Measurements from ENCODE around the gene TLE3. TPM values are rescaled to one million over a fixed set of nuclear protein-coding genes. Genes with fewer than 3 reads are reported as not detected.

Gene TLE3
- total RNA-seq, 2 experiments from 2014 or later: 59.2 TPM

GRCh38 chr15:70030851-70031250 lies 66.9 kb downstream of the TLE3 start:
- H3K36me3 Mint-ChIP-seq (ENCODE audit: low read depth): no peaks in the 10 kb centered on the region

GRCh38 chr15:70029297-70029701 lies 68.4 kb downstream of the TLE3 start:
- POLR2A ChIA-PET: no interaction called here
- Mint-ChIP-seq H3K36me3 (ENCODE audit: low read depth) (no peaks in the 10 kb centered on the region), H3K9me3 (no peaks in the 10 kb centered on the region), H3K27me3 (peaks cover 21% of the 10 kb centered on the region), H3K27ac (no peak overlapping the region), H3K4me1 (peaks cover 2% of the 10 kb centered on the region), H3K4me3 (no peak overlapping the region)
- CTCF ChIA-PET: no interaction called here
- no peak for DNase-seq

More at GRCh38 chr15:70030851-70031250, 66.9 kb downstream of the TLE3 start:
- Mint-ChIP-seq H3K27ac (no peak overlapping the region), H3K27me3 (peaks cover 12% of the 10 kb centered on the region), H3K4me1 (no peaks in the 10 kb centered on the region), H3K9me3 (no peaks in the 10 kb centered on the region), H3K4me3 (no peak overlapping the region)
- POLR2A ChIA-PET: no interaction called here
- DNase-seq: no peak
- CTCF ChIA-PET: no interaction called here

- POLR2A ChIA-PET: no interaction called here
- DNase-seq: no peak
- no peaks in the 10 kb centered on the region for H3K9me3 Mint-ChIP-seq
- peaks cover 21% of the 10 kb centered on the region for H3K27me3 Mint-ChIP-seq
- H3K4me1 Mint-ChIP-seq: peaks cover 18% of the 10 kb centered on the region
- no peak overlapping the region for H3K4me3 Mint-ChIP-seq
- H3K27ac Mint-ChIP-seq: no peak overlapping the region
- CTCF ChIA-PET: no interaction called here
- H3K36me3 Mint-ChIP-seq (ENCODE audit: low read depth): no peaks in the 10 kb centered on the region
Measured at GRCh38 chr15:70027518-70027917, 70.2 kb downstream of the TLE3 start.

- POLR2A ChIA-PET: no interaction called here
- H3K4me3 Mint-ChIP-seq: no peak overlapping the region
- no peak for DNase-seq
- CTCF ChIA-PET: no interaction called here
- no peak overlapping the region for H3K27ac Mint-ChIP-seq
- H3K9me3 Mint-ChIP-seq: no peaks in the 10 kb centered on the region
- H3K36me3 Mint-ChIP-seq (ENCODE audit: low read depth): no peaks in the 10 kb centered on the region
- H3K4me1 Mint-ChIP-seq: peaks cover 23% of the 10 kb centered on the region
- peaks cover 26% of the 10 kb centered on the region for H3K27me3 Mint-ChIP-seq
Measured at GRCh38 chr15:70026991-70027390, 70.7 kb downstream of the TLE3 start.

GRCh38 chr15:70025413-70026296 lies 72.1 kb downstream of the TLE3 start:
- Mint-ChIP-seq H3K9me3 (no peaks in the 10 kb centered on the region), H3K36me3 (ENCODE audit: low read depth) (no peaks in the 10 kb centered on the region), H3K4me1 (peaks cover 23% of the 10 kb centered on the region), H3K27me3 (peaks cover 30% of the 10 kb centered on the region), H3K27ac (no peak overlapping the region), H3K4me3 (no peak overlapping the region)
- CTCF ChIA-PET: no interaction called here
- no peak for DNase-seq
- POLR2A ChIA-PET: interaction anchor here (0.8 kb wide), 1 partner anchor 72 kb away, joined by 3 read pairs; the partner anchor contains the start of gene TLE3

- Mint-ChIP-seq H3K4me3 (no peak overlapping the region), H3K9me3 (no peaks in the 10 kb centered on the region), H3K36me3 (ENCODE audit: low read depth) (no peaks in the 10 kb centered on the region), H3K27me3 (peaks cover 30% of the 10 kb centered on the region), H3K27ac (no peak overlapping the region), H3K4me1 (peaks cover 23% of the 10 kb centered on the region)
- CTCF ChIA-PET: interaction anchor here (0.7 to 2.4 kb wide), 4 partner anchors 16 to 562 kb away, joined by 3 to 13 read pairs (median 5); partner anchors contain the start of gene TLE3
- POLR2A ChIA-PET: interaction anchor here (1.4 to 2.6 kb wide), 3 partner anchors 66 to 511 kb away, joined by 4 to 37 read pairs (median 10); partner anchors contain the start of gene TLE3
- no peak for DNase-seq
Measured at GRCh38 chr15:70024521-70024920, 73.2 kb downstream of the TLE3 start.

- DNase-seq: no peak
- H3K4me1 Mint-ChIP-seq: peaks cover 23% of the 10 kb centered on the region
- H3K4me3 Mint-ChIP-seq: no peak overlapping the region
- H3K27me3 Mint-ChIP-seq: peaks cover 31% of the 10 kb centered on the region
- H3K9me3 Mint-ChIP-seq: no peaks in the 10 kb centered on the region
- peak overlapping the region; percentile 77 for H3K27ac Mint-ChIP-seq
- no peaks in the 10 kb centered on the region for H3K36me3 Mint-ChIP-seq (ENCODE audit: low read depth)
- CTCF ChIA-PET: interaction anchor here (0.7 to 2.4 kb wide), 5 partner anchors 17 to 561 kb away, joined by 3 to 13 read pairs (median 5); partner anchors contain the start of gene TLE3
- POLR2A ChIA-PET: interaction anchor here (0.7 to 2.6 kb wide), 10 partner anchors 8 to 512 kb away, joined by 3 to 37 read pairs (median 4); partner anchors contain the start of gene TLE3
Measured at GRCh38 chr15:70023769-70024491, 73.8 kb downstream of the TLE3 start.

- DNase-seq: peak; percentile 73
- Mint-ChIP-seq H3K36me3 (ENCODE audit: low read depth) (no peaks in the 10 kb centered on the region), H3K9me3 (no peaks in the 10 kb centered on the region), H3K4me3 (peak overlapping the region; percentile 43), H3K27ac (peak overlapping the region; percentile 77), H3K4me1 (peaks cover 23% of the 10 kb centered on the region), H3K27me3 (peaks cover 29% of the 10 kb centered on the region)
- ChIA-PET POLR2A (interaction anchor here (0.6 to 2.6 kb wide), 11 partner anchors 9 to 512 kb away, joined by 3 to 37 read pairs (median 4); partner anchors contain the start of gene TLE3), CTCF (interaction anchor here (1.2 to 2.4 kb wide), 4 partner anchors 17 to 560 kb away, joined by 4 to 13 read pairs (median 6); partner anchors contain the start of gene TLE3)
Measured at GRCh38 chr15:70023064-70023768, 74.5 kb downstream of the TLE3 start.

- H3K27ac Mint-ChIP-seq: no peak overlapping the region
- H3K9me3 Mint-ChIP-seq: no peaks in the 10 kb centered on the region
- peaks cover 23% of the 10 kb centered on the region for H3K4me1 Mint-ChIP-seq
- H3K4me3 Mint-ChIP-seq: no peak overlapping the region
- no peak for DNase-seq
- no peaks in the 10 kb centered on the region for H3K36me3 Mint-ChIP-seq (ENCODE audit: low read depth)
- peaks cover 31% of the 10 kb centered on the region for H3K27me3 Mint-ChIP-seq
- ChIA-PET CTCF (no interaction called here), POLR2A (no interaction called here)
Measured at GRCh38 chr15:70020229-70020628, 77.5 kb downstream of the TLE3 start.

GRCh38 chr15:70018646-70019600 lies 78.8 kb downstream of the TLE3 start:
- no peaks in the 10 kb centered on the region for H3K36me3 Mint-ChIP-seq (ENCODE audit: low read depth)
- H3K27ac Mint-ChIP-seq: no peak overlapping the region
- no peak overlapping the region for H3K4me3 Mint-ChIP-seq
- ChIA-PET POLR2A (interaction anchor here (0.7 kb wide), 1 partner anchor 108 kb away, joined by 3 read pairs; no protein-coding TSS in a partner anchor), CTCF (no interaction called here)
- H3K27me3 Mint-ChIP-seq: peaks cover 26% of the 10 kb centered on the region
- DNase-seq: no peak
- H3K9me3 Mint-ChIP-seq: no peaks in the 10 kb centered on the region
- peaks cover 19% of the 10 kb centered on the region for H3K4me1 Mint-ChIP-seq

GRCh38 chr15:70017801-70018200 lies 79.9 kb downstream of the TLE3 start:
- DNase-seq: no peak
- H3K4me3 Mint-ChIP-seq: no peak overlapping the region
- no peaks in the 10 kb centered on the region for H3K36me3 Mint-ChIP-seq (ENCODE audit: low read depth)
- peaks cover 30% of the 10 kb centered on the region for H3K27me3 Mint-ChIP-seq
- ChIA-PET POLR2A (no interaction called here), CTCF (no interaction called here)
- H3K4me1 Mint-ChIP-seq: peaks cover 8% of the 10 kb centered on the region
- no peaks in the 10 kb centered on the region for H3K9me3 Mint-ChIP-seq
- H3K27ac Mint-ChIP-seq: no peak overlapping the region

GRCh38 chr15:70017025-70017424 lies 80.7 kb downstream of the TLE3 start:
- Mint-ChIP-seq H3K36me3 (ENCODE audit: low read depth) (no peaks in the 10 kb centered on the region), H3K27me3 (peaks cover 30% of the 10 kb centered on the region), H3K4me3 (no peak overlapping the region), H3K4me1 (no peaks in the 10 kb centered on the region), H3K27ac (no peak overlapping the region), H3K9me3 (no peaks in the 10 kb centered on the region)
- ChIA-PET CTCF (no interaction called here), POLR2A (no interaction called here)
- DNase-seq: no peak

Data from activated CD4-positive, alpha-beta memory T cell treated with anti-CD3 and anti-CD28 coated beads, Interleukin-2, amount 10 ng/mL, durations not matched to agents 7 days and 5 days (primary cell).